HG03095 (cell line): Measurements from ENCODE around the gene CSTF1.

Source experiments
- ATAC-seq: cut with Tn5 transposase; IDR thresholded peaks from one replicate; pipeline ENCODE4 v1.9.1; 2021; ENCODE audit warnings: moderate library complexity; ENCODE audit not compliant: unreplicated experiment

The CSTF1 gene

DNA sequence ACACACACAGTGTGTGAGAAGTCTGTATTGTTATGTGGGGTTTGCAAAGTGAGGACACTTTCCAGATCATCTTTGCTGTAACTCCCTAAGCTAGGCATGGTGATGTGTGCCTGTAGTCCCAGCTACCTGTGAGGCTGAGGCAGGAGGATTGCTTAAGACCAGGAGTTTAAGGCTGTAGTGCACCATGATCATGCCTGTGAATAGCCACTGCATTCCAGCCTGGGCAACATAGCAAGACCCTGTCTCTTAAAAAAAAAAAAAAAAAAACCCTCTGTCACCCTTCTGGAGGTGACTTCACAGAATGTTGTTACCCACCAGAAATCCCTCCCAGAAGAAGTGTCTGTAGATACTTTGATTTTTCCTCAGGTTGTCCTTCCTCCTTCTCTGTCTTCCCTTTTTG lies 34.5 kb downstream of the CSTF1 start:
- no peak for ATAC-seq

DNA sequence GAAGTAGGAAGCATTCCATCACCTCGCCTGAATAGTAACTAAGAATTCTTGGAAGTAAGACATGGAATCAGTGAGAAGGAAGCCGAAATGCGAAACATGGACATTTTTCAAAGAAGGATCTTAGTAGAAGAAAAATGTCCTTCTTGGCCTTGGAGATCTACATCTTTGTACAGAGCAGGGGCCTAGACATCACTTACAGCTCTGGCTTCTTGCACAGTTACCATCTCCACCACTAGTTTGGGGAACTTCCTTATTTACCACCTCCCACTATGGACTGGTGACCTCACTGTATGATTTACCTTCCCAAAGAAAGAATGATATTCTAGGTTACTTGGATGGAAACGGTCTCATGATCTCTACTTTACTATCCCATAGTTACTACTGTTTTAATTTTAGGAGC lies 35.4 kb downstream of the CSTF1 start:
- ATAC-seq, result no peak

- ATAC-seq, result no peak
Observed at GRCh38 chr20:56428410-56428809, 36.0 kb downstream of the CSTF1 start.

DNA sequence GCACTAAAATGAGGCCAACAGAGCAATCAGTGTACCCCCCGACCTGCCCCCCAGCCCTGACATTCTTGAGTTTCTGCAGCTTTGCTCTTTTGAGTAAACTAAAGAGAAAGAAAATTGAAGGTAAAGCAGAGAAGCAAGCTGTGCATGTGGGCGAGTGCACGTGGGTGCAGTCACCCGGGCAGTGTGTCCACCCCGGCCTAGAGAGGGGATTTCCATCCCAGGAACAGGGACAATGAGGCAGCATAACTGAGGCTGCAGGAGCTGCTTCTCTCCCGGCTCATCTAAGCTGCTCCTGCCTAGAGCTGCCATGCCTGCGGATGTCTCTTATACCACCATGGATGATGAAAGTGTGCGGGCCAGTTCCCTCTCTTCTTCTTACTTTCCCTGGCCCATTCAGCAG lies 36.4 kb downstream of the CSTF1 start:
- no peak for ATAC-seq

- ATAC-seq, result no peak
Observed at GRCh38 chr20:56429502-56429901, 37.1 kb downstream of the CSTF1 start.

GRCh38 chr20:56429941-56430340 lies 37.5 kb downstream of the CSTF1 start:
- no peak for ATAC-seq

DNA sequence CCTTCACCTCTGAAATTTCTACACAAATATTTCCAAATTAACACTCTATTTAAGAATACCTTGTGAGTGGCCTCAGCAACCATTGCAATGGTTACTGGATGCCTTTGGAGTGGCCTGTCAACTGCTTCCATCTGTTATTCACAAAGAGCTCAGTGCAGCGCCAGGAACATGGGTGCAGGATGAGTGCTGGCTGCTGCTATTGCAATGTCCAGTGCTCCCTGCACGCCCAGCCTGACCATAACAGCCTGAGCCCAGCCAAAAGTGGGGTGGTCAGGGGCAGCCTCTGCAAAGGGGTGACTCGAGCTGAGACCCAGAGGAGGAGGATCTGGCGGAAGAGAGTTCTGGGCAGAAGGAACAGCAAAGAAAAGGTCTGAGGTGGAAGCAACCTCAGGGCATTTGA lies 38.0 kb downstream of the CSTF1 start:
- ATAC-seq, result no peak

DNA sequence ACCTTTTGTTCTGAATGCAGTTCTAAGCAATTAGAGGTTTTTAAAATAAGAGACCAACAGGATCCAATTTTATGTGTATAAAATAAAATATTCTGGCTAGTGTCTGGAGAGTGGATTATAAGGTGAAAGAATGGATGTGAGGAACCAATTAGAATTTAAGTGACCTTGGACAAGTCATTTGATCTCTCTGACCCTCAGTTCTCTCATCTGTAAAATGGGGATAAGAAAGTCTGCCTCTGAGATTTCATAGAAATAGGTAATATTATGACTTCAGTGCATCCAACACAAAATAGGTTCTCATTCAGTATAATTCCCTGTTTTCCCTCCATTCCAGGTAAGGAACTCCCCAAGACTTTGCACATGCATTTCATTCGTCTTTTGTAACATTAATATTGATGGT lies 38.5 kb downstream of the CSTF1 start:
- no peak for ATAC-seq

DNA sequence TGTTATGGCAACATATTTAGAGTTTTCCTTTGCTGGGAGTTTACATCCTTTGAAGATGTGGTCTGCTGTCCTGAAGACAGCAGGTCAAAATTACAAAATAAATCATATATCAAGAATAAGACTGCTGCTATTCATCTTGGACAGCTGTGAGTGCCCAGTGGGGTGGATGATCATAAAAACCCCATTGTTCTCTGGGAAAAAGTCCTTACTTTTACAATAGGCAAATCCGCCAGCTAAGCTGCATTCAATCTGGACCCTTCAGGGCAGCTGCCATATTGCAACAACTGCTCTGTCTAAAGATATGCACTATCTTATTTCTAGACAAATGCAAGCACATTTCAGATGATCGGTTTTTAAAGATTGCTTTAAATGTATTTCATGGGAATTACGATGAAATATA lies 39.0 kb downstream of the CSTF1 start:
- ATAC-seq, result no peak

- ATAC-seq, result no peak
Observed at GRCh38 chr20:56433221-56433879, 40.9 kb downstream of the CSTF1 start.

DNA sequence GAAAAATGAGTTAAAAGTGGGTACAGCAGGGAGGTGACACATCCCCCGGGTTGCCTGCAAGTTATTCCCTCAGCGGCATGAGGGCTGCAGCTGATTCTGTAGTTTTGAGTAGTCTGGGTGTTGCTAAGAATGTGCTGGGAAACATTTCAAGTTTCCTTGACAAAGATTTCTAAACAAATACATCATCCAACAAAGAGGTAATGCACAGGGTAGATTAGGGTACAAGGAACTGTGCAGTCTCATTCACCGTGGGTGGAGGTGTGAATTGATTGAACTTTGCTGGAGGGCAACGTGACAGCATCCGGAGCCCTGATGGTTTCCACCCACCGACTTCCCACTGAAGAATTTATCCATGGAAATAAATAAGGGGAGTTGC lies 41.4 kb downstream of the CSTF1 start:
- no peak for ATAC-seq

GRCh38 chr20:56437196-56437960 lies 44.9 kb downstream of the CSTF1 start:
- ATAC-seq, result no peak

DNA sequence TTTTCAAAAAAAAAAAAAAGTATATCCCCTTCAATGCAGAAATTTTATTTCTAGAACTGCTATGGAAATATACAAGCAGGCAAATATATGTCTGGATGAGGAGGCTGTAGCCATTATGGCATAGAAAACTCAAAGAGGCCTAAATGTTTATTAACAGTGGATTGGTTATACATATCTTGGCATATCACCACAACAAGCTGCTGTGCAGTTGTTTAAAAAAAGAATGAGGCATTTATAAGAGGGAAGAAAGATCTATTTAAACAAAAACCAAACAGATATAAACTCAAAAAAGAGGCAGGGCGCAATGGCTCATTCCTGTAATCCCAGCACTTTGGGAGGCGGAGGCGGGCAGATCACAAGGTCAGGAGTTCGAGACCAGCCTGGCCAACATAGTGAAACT lies 45.8 kb downstream of the CSTF1 start:
- no peak for ATAC-seq

GRCh38 chr20:56439771-56440291 lies 47.4 kb downstream of the CSTF1 start:
- ATAC-seq, result no peak

DNA sequence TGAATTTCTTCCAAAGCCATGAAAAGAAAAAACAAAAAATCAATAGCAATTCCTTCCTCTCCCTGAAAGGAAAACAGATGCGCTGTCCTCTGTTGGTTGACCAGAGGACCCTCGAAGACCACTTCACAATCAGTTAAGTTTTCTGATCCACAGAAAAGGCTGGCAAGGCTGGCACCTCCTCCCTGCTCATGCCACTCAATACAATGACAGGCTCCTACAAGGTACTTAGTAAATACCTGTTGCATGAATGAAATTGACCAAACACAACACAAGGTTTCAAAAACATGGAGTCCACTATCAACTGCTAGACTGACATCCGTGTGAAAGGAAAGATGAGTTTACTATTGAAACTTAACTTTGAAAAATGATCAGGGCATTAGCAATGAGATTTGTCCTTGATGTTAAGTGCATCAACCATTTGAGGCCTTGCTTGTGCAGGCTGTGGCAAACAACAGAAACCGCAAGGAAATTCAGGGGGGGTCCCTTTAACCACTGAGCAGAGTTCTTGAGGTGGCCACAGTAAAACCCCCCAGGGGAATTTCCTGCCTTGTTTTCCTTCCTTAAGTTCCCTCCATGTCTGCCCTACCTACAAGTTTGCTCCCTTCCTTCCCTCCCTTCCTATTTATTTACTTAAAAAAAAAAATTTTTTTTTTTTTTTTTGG lies 48.0 kb downstream of the CSTF1 start:
- ATAC-seq, result peak; percentile 73

GRCh38 chr20:56442389-56443365 lies 50.2 kb downstream of the CSTF1 start:
- ATAC-seq, result no peak

- no peak for ATAC-seq
Observed at GRCh38 chr20:56443654-56444540, 51.5 kb downstream of the CSTF1 start.

DNA sequence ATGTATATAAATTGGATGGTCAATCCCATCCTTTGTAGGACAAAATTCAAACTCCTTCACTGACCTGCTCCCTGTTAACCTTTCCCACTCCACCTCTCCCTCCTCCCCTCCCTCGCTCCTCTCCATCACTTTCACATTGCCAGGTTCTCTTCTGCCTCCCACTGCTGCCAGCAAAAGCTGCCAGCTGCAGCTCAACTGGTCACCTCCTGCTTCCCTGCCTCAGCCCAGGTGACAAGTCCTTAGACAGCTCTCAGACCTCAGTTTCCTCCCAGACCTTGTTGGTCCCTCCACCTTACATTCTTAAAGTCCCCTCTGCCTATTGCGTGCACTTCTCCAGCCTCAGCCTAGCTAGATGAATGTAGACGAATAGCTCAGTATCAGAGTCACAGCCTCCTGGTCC lies 52.7 kb downstream of the CSTF1 start:
- no peak for ATAC-seq

- no peak for ATAC-seq
Observed at GRCh38 chr20:56445540-56445939, 53.1 kb downstream of the CSTF1 start.

DNA sequence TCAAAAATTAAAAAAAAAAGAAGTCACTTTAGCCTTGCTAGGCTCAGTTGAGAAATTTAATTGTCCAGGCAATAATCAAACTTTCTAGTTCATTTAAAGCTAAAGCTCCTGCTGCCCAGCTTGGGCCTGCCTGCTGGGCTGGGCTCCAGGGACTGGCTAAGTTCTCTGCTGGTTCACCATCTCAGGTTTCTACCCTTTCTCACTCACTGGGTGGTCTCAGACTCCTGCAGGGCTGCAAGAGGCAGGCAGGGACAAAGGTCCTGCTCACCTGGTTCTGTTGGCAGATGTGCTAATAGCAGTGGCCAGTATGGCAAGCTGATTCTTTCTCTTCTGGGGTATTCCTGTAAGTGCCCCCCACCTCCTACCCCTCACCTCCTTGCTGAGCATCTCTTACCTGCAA lies 54.8 kb downstream of the CSTF1 start:
- no peak for ATAC-seq
